ENCODE results near the gene DNAAF9. TPM values are rescaled to one million over a fixed set of nuclear protein-coding genes. Genes with fewer than 3 reads are reported as not detected.

Gene DNAAF9
- total RNA-seq, 1 experiment from 2014 or later: 1.7 TPM

GRCh38 chr20:3412600-3413392 is 5.3 kb upstream of the DNAAF9 start:
- DNase-seq (ENCODE audit: low spot score): no peak

GRCh38 chr20:3410464-3410863 is 3.0 kb upstream of the DNAAF9 start:
- no peak for DNase-seq (ENCODE audit: low spot score)

GRCh38 chr20:3409417-3409816 is 1.9 kb upstream of the DNAAF9 start:
- no peak for DNase-seq (ENCODE audit: low spot score)

- DNase-seq (ENCODE audit: low spot score): peak; percentile 46
Observed at GRCh38 chr20:3407771-3408637, 535 bp upstream of the DNAAF9 start.

GRCh38 chr20:3406481-3407039 is 909 bp downstream of the DNAAF9 start:
- DNase-seq (ENCODE audit: low spot score): no peak

- no peak for DNase-seq (ENCODE audit: low spot score)
Observed at GRCh38 chr20:3405696-3406358, 1.6 kb downstream of the DNAAF9 start.

- DNase-seq (ENCODE audit: low spot score): no peak
Observed at GRCh38 chr20:3405139-3405538, 2.3 kb downstream of the DNAAF9 start.

GRCh38 chr20:3404402-3404801 is 3.1 kb downstream of the DNAAF9 start:
- no peak for DNase-seq (ENCODE audit: low spot score)

- no peak for DNase-seq (ENCODE audit: low spot score)
Observed at GRCh38 chr20:3403741-3404140, 3.7 kb downstream of the DNAAF9 start.

GRCh38 chr20:3402453-3402852 is 5.0 kb downstream of the DNAAF9 start:
- no peak for DNase-seq (ENCODE audit: low spot score)

- DNase-seq (ENCODE audit: low spot score): no peak
Observed at GRCh38 chr20:3400260-3401155, 7.0 kb downstream of the DNAAF9 start.

- DNase-seq (ENCODE audit: low spot score): no peak
Observed at GRCh38 chr20:3398681-3399252, 8.7 kb downstream of the DNAAF9 start.

GRCh38 chr20:3396492-3396891 is 11.0 kb downstream of the DNAAF9 start:
- DNase-seq (ENCODE audit: low spot score): no peak

GRCh38 chr20:3392756-3393155 is 14.7 kb downstream of the DNAAF9 start:
- no peak for DNase-seq (ENCODE audit: low spot score)

GRCh38 chr20:3390759-3391425 is 16.6 kb downstream of the DNAAF9 start:
- no peak for DNase-seq (ENCODE audit: low spot score)

- no peak for DNase-seq (ENCODE audit: low spot score)
Observed at GRCh38 chr20:3383878-3384495, 23.5 kb downstream of the DNAAF9 start.

- DNase-seq (ENCODE audit: low spot score): no peak
Observed at GRCh38 chr20:3382836-3383235, 24.6 kb downstream of the DNAAF9 start.

GRCh38 chr20:3380228-3381070 is 27.0 kb downstream of the DNAAF9 start:
- DNase-seq (ENCODE audit: low spot score): no peak

- DNase-seq (ENCODE audit: low spot score): no peak
Observed at GRCh38 chr20:3378138-3378537, 29.3 kb downstream of the DNAAF9 start.

Data from H4 (cell line).